Subcutaneous adipose tissue (tissue), 4 donors: ENCODE results near the gene CIC. TPM values are rescaled to one million over a fixed set of nuclear protein-coding genes. Genes with fewer than 3 reads are reported as not detected.

Source experiments
- CTCF ChIP-seq: fragments of 450-650 bp; IDR thresholded peaks from one replicate; pipeline ENCODE4 v1.5.1; 2016; ENCODE audit warnings: low read depth, mild to moderate bottlenecking, control low read depth, antibody characterized with exemption, moderate library complexity
- total RNA-seq, 4 donors: library from RNA; depleted of rRNA; stranded (reverse); fragments of >200 nt; gene quantifications; one replicate each; pipeline ENCODE4 v1.1.0, GENCODE V29; 2016

Gene CIC
- total RNA-seq, 4 donors from 2014 or later = 12.4 to 49.9 (median 14.9) TPM

GRCh38 chr19:42344336-42344893 lies 75.4 kb downstream of the CIC start:
- TF ChIP-seq CTCF = no peak

Other genes with a start within 250 kb of the CIC start
- under 1 TPM in 2 of 4 donors, not detected in 2; 0.22 to 0.33 TPM for gene GRIK5, start 199.0 kb upstream of the CIC start, total RNA-seq
- 10 to 100 TPM in 2 of 4 donors, 1 to 10 TPM in 2; 8.2 to 11.7 (median 9.9) TPM for gene ZNF574, start 193.1 kb upstream of the CIC start, total RNA-seq
- 1 to 10 TPM in 3 of 4 donors, under 1 TPM in 1; 0.85 to 2.4 (median 1.5) TPM for gene POU2F2, start 136.8 kb upstream of the CIC start, total RNA-seq
- gene DEDD2, start 51.6 kb upstream of the CIC start, total RNA-seq = 10 to 100 TPM; 17.1 to 34.5 (median 27.0) TPM
- gene ZNF526, start 48.9 kb upstream of the CIC start, total RNA-seq = 1 to 10 TPM; 3.9 to 9.8 (median 5.8) TPM
- 10 to 100 TPM; 16.0 to 22.0 (median 17.1) TPM for gene GSK3A, start 26.6 kb upstream of the CIC start, total RNA-seq
- gene ERF, start 14.1 kb upstream of the CIC start, total RNA-seq = 10 to 100 TPM in 3 of 4 donors, 1 to 10 TPM in 1; 9.9 to 19.4 (median 14.0) TPM
- under 1 TPM in 1 of 4 donors, not detected in 3; 0.75 TPM for gene PRR19, start 32.9 kb downstream of the CIC start, total RNA-seq
- gene PAFAH1B3, start 33.4 kb downstream of the CIC start, total RNA-seq = 1 to 10 TPM; 2.1 to 9.3 (median 4.7) TPM
- not detected for gene TMEM145, start 44.1 kb downstream of the CIC start, total RNA-seq
- 10 to 100 TPM; 11.9 to 58.8 (median 17.0) TPM for gene MEGF8, start 56.4 kb downstream of the CIC start, total RNA-seq
- 1 to 10 TPM in 2 of 4 donors, not detected in 2; 3.4 to 7.3 TPM for gene CNFN, start 121.0 kb downstream of the CIC start, total RNA-seq
- 1,000 to 10,000 TPM; 1,365 to 4,468 (median 1,601) TPM for gene LIPE, start 158.1 kb downstream of the CIC start, total RNA-seq
- gene CXCL17, start 173.7 kb downstream of the CIC start, total RNA-seq = not detected